Measurements from ENCODE around the gene PRKAG2. TPM values are rescaled to one million over a fixed set of nuclear protein-coding genes. Genes with fewer than 3 reads are reported as not detected.

PRKAG2 gene
- total RNA-seq, 1 donor from 2014 or later: 13.5 TPM

DNA sequence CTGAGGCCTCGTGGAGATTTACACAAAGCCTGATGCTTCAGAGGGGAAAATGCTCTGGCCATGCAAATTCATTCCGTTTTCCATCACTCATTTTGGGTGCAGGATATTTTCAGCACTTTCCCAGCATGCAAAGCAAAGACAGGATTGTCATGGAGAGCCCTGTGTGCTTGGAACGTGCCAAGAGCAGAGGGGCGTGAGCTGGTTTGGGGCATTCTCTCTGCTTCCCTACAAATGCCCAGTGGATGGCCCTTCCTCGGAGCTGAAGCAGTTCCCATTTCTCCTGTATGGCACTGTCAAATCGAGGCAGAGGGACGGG, 164.1 kb downstream of the PRKAG2 start:
- no peak for DNase-seq (ENCODE audit: low read depth in 2 of 2)

DNA sequence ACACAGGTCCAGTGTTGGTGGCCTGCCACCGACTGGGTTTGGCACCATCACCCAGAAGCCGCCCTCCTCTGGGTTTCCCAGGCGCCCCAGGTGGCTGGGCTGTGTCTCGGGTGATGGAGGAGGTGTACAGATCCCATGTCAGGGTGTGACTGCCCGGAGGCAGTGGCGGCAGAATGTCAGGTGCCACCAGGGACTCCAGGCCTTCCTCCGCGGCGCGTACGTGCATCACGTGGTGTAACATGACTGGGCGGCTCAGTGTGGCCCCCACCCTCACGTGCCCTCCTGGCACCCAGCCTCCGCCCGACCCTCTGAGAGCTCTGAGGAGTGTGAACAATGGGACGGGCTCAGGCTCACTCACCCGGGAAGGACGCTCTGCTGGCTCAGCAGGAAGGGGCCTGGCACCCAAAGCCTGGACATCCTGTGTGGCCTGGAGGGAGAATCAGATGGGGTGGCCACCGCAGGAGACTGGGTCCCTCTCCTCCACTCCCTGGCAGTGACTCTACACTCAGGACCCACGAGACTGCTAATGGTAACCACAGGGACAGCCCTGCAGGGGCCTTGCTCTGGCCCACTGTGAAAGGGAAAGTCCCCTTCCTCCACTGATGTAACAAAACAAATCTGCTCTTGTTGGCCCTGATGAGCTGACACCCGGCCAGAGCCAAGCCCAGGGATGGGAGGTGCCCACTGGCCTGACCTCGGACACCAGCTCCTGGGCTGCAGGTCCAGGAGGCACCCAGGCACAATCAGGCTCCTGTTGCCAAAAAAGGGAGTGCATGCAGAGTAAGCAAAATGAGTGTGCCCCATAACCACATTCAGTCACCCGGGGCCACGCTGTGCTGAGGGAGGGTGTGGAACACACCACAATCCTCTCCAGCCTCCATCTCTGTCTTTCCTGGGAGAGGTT, 164.8 kb downstream of the PRKAG2 start:
- no peak for DNase-seq (ENCODE audit: low read depth in 2 of 2)

DNA sequence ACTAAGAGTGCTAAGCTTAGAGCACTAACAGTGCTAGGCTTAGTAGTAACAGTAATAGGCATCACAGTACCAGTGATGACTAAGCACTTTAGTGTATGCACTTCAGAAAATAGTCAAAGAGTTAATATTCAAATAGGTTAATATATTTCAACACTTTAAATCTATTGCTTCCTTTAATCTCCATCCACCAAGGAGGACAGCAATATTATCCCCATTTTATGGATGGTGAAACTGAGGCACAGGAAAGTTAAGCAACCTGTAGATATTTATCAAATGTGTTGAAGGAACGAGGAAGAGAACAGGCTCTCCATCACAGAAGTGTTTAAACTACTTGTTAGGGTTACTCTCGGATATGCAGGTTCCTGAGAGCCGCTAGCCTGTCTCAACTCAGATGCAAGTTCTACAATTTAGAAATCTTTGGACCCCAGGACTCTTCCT, 165.5 kb downstream of the PRKAG2 start:
- no peak for DNase-seq (ENCODE audit: low read depth in 2 of 2)

DNA sequence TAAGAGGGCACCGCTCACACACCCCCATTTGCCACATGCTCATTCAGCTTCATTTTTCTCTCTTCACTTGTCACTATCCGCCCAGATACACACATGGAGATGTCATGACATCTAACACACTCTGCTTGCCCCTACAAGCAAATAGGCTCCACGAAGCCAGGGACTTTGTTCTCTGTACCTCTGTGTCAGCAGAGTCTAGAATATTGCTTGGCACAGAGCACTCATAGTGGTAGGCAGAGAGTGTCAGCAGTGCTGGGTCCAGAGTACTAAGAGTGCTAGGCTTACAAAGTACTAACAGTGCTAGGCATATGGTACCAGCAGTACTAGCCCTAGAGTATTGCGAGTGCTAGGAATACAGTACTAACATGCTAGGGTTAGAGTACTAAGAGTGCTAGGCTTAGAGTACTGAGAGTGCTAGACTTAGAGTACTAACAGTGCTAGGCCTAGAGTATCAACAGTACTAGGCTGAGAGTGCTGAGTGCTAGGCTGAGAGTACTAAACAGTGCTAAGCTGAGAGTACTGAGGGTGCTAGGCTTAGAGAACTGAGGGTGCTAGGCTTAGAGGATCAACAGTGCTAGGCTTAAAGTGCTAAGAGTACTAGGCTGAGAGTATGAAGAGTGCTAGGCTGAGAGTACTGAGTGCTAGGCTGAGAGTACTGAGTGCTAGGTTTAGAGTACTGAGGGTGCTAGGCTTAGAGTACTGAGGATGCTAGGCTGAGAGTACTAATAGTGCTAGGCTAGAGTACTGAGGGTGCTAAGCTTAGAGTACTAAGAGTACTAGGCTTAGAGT, 166.1 kb downstream of the PRKAG2 start:
- no peak for DNase-seq (ENCODE audit: low read depth in 2 of 2)

DNA sequence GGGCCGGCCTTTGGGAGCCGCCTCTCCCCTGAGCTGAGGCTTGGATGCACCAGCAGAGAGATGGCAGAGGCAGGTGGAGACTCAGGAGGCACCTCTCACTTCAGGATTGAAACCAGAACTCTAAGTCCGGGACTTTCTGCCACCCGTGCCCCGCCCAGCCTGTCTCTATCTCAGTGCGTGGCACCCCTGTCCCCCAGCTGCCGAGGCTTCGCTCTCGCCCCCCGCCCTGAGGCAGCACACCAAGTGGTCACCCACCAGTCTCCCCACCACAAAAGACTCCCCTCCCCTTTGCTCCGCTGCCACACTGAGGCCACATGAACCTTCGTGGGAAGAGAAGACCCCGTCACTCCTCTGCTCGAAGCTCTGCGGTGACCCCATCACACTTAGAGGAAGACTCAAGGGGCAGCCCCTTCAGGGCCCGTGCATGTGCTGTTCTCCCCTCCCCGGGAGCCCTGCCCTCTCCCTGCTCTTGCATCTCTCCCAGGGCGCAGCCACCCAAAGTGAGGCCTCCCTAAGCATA, 166.7 kb downstream of the PRKAG2 start:
- DNase-seq (ENCODE audit: low read depth in 2 of 2): no peak

DNA sequence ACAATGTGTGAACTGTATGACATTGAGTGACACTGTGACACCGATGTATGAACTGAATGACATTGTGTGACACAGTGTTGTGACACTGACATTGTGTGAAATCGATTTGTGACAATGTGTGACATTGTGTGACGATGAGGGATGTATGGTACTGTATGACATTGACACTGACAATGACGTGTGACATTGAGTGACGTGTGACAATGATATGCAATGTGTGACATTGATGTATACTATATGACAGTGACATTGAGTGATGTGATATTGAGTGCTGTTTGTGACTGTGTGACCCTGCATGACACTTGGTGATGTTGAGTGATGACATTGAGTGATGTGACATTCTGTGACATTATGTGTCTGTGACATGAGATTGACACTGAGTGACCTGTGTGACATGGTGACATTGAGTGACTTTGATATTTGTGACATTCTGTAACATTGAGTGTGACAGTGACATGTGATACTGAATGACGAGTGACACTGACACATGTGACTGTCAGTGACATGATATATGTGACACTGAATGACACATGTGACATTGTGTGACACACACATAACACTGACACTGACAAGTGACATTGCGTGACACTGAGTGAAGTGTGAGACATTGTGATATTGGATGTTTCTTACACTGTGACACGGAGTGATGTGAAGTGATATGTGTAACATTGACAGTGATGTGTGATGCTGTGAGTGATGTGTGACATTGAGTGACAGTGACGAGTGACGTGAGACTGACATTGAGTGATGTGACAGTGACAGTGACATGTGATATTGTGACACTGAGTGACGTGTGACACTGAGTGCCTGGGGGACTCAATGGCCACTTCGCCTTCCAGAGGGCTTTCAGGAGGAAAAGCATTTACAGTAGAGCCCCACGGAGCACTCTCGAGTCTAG, 167.5 kb downstream of the PRKAG2 start:
- no peak for DNase-seq (ENCODE audit: low read depth in 2 of 2)

DNA sequence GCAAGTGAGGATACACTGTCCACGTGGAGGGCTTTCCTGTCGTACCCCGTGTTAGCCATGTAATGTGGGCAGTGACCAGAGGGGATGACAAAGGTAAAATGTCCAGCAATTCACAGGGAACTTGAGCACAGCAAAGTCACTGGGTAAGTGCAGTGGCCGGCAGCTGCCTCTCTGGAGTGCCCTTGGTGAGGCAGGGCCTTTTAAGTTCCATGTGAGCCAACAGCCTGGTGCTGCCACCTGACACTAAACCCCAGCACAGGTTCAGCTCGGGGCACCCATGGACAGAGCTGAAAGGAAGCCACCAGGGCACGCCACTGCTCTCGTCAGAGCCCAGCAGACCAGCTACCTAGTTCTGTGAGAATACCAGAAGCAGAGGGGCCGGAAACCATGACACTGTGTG, 168.3 kb downstream of the PRKAG2 start:
- no peak for DNase-seq (ENCODE audit: low read depth in 2 of 2)

DNA sequence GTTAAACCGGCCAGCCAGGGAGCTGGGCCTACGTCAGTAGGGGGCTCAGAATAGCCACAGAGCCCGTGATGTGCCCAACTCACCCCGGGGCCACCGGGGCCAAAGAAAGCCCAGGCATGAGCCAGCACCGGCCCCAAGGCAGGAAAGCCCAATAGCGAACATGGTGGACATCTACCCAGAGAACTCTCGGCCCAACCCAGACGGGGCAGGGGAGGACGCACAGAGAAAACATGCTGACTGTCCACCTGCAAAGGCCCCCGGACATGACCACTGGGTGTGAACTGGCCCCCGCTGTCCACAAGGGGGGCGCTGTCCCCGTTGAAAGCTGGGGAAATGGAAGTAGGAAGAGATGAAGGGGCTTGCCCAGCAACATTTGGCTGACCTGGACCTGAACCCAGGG, 169.2 kb downstream of the PRKAG2 start:
- DNase-seq (ENCODE audit: low read depth in 2 of 2): no peak

DNA sequence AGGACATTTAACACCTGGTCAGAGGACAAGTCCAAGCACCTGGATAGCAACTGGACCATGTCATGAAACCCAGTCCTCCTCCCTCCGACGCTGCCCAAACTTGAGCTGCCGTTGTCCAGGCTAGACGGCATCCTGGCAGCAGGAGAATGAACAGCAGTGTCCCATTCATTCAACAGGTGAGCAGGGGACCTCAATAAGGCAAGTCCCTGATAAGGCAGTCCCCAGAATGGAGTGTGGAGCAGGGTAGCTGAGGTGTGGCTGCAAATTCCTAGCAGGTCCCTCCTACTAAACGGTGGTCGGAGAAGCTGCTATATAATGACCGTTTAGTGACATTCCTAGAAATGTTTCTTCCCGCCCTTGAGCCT, 169.8 kb downstream of the PRKAG2 start:
- DNase-seq (ENCODE audit: low read depth in 2 of 2): no peak

DNA sequence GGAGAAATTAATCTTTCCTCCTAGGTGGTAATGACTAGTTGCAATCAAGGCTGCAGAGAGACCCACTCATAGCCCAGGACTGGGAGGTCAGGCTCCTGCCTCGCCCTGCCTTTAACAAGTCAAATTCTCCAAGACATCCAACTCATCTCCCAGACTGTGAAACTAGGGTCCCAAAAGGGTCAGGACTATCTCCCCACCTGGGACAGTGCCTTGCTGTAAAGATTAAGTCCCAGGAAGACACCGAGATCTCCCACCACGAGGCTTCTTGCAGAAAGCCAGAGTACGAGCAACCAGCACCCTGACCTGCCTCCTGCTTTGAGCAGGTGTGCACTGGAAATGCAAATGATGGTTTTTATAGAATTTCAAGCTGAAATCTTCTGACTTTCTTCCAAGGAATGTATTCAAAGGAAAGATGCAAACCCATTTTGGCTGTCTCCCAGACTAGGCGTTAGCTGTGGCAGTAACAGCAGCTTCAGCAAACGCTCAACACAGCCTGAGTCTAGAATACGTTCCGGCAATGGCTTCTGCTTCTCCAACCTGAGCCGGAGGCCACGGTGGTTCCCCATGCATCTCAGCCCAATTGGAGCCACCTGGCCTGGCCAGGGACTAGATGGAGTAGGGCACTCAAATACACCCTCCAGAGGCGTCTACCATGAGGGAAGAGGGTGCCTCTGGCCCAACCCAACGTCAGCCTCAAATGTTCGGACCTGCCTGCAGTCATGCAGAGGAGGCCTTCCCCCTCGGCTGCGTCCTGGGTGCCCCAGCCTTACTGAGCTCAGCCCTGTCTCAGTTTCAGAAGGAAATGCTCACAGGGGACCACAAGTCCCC, 170.4 kb downstream of the PRKAG2 start:
- DNase-seq (ENCODE audit: low read depth in 2 of 2): no peak

DNA sequence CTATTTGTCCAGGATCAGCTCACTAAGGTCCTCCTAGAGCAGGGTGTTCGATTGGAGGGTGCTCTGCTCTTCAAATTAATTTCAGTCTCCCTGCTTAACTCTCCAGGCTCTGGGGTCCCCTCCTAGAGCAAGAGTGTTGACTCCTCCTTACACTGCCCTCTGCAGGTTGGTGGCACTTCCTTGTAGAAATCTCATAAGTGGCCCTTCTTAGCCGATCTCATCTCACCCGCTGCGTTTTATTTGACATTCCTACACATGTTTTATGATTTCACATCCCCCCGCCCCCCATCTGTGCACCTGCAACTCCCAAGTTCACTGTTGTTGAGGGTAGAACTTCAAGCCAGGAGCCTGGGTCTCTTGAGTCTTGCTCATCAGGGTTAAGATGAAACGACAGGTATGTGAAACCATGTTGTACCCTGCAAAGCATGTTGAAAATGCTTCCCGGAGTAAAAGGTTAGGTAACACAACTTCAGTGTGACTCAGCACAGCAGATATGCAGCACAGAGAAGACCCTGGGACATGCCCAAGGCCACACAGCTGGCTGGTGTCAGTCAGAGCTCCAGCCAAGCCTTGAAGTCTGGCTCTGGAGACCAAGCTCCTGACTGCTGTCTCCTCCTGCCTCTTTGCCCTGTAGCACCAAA, 171.2 kb downstream of the PRKAG2 start:
- peak in 1 of 2 donors; percentile 61 for DNase-seq (ENCODE audit: low read depth in 2 of 2)

DNA sequence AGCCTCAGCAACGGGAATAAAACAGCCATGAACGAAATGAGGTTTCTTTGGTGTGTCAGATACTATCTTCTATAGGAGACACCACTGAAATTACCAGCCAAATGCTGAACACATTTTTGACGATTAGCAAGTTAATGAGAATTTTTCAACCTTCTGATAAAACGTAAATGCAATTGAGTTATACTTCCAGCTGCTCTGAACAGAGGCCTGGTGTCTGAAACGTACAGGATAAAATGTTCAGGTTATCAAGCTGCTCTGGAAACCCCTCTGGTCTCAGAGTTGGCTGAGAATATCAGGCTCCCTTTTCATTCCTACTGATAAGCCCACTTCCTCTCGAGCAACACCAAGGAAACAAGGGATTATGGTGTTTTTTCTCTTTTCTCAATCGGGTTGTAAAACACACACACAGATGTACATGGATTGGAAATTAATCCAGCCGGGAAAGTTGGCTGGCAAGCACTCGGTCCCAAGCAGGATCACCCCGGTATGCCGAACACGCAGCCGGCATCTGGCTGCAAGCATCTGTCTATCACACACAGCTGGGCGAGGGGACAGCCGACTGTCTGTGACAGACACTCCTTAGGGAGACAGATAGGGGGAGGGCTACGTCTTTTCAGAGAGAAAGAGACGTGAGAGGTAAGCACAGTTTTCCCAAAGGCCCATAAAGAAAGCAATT, 171.8 kb downstream of the PRKAG2 start:
- no peak for DNase-seq (ENCODE audit: low read depth in 2 of 2)

DNA sequence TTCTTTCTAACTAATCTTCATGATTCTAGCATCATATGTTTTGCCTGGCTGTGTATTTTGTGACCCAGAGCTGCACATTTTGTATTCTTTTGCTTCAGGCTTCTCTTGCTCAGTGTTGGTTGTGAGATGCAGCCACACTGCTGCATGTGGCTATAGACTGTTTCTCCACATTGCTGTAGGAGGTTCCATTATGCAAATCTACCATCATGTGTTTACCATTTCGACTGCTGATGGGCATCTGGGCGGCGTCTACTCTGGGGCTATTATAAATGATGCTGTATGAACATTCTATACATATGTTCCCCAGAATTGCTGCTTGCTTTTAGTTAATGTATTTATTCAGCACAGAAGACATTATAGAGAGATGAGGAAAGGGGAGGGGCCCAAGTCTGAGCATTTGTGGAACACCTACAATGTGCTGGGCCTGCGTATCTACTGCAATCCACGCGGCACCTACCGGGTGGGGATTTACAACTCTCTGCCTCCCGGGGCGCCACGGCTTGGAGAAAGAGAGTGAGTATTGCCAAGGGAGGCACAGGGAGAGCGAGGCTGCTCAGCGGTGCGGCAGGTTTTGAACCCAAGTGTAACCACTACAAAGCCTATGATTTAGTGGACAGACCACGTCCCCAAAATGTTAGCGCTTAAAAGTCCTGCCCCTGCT, 172.5 kb downstream of the PRKAG2 start:
- DNase-seq (ENCODE audit: low read depth in 2 of 2): no peak

DNA sequence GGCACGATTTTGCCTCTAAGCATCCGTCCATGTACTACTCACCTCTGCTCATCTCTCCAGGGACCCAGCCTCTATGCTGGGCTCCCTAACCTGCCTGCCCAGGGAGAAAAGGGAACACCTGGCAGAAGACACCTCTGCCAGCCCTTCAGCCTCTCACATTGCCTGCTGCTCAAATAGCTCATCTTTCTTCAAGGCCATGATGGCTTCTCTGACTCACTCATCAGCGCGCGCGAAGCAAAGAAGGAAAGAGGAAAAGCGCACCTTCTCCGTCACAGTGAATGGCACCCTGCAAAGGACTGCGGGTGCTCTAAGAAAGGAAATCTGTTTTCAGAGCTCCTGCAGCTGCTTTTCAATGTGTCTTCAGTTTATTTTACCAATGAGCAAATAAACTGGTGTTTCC, 174.0 kb downstream of the PRKAG2 start:
- no peak for DNase-seq (ENCODE audit: low read depth in 2 of 2)

DNA sequence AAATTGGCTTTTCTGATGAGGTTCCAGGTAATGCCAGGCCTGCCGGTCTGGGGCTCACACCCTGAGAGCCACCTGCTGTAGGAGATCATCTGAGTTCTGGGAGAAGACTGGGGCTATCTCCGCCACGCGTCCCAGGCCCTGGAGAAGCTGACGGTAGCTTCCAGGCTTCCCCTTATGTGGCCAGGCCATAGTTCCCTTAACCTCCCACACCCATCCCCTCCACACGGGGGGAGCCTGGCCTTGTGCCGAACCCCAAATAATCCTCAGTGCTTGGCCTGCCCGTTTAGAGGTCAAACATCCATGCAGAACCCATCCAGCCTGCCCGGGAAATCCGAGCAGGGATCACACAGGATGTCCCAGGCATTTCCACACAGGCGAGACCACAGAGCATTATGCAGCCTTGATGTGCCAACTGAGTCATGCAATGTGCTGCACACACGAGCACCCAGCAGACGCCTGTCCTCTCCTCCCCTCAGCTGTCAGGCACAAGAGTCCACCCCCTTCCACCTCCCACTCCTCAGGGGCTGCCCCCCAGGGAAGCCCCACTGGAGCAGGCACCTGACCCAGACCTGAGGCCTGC, 176.2 kb downstream of the PRKAG2 start:
- DNase-seq (ENCODE audit: low read depth in 2 of 2): no peak

DNA sequence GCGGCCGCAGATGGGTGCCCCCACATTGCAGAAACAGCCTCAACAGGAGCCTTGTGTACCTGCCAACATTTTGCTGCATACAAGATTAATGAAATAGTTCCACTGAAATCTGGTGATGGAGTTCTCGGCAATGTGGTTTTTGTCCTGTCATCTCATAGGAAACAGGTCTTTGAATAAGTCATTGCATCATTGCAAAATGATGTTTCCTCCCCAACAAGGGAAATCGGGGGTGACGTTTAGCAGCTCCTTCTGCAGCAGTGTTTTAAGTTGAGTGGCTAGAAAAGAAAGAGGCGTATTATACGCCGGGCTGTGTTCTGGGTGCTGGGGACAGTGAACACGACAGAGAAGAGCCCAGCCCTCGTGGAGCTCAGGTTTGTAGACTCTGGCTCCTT, 177.0 kb downstream of the PRKAG2 start:
- peak in 1 of 2 donors; percentile 25 for DNase-seq (ENCODE audit: low read depth in 2 of 2)

DNA sequence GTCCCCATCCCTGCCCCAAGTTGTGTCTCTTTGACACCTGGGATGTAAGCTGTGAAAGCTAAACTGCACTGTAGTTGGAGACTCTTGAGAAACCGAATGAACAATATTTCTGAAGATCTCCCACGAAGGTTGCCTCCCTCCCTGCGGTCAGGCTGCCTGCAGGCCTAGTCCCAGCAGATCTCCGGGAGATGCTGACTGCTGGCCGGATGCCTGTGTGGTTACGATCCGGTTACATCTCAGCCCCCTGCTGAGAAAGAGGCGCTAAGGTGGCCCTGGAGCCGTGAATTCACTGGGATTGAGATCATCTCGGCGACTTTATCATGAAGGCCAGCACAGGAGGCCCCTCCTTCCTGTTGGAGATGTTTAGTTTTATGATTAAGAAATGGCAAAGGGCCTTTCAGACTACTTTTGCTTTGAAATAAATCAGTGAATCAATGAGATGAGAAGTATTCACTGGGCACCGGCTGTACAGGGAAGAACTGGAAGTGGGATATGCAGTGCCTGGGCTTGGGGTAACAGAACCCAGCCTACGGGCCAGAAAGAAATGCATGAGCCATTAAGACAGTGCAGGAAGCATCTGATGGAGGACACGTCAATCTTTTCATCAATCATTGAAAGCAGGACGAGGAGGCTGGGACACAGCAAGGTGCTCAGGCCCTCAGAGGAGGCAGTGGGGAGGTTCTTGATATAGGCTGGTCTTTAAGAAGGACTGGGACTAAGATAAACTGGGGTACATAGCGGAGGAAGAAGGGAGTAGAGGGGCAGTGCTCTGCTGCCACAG, 177.6 kb downstream of the PRKAG2 start:
- no peak for DNase-seq (ENCODE audit: low read depth in 2 of 2)

DNA sequence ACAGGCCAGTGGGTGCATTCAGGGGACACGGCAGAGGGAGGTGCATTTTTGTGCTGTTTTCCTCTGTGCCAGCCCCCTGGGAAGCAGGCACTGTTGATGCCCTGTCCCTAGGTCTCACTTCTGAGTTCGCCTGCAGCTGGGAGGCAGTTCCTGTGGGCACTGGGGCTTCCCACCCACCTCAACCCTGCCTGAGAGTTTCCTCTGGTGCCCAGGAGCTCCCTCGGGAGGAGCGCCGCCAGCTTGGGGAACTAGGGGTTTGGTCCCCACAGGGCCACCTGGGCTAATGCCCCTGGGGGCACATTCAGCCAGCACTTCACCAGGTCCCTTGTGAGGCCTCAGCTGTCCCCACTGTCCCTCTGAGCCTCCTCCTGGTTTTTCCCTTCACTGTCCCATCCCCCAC, 179.0 kb downstream of the PRKAG2 start:
- DNase-seq (ENCODE audit: low read depth in 2 of 2): no peak
